ENCODE results near the gene PPP2R2D. TPM values are rescaled to one million over a fixed set of nuclear protein-coding genes. Genes with fewer than 3 reads are reported as not detected.

Gene PPP2R2D
- total RNA-seq, 1 experiment from 2014 or later = 40.3 TPM

DNA sequence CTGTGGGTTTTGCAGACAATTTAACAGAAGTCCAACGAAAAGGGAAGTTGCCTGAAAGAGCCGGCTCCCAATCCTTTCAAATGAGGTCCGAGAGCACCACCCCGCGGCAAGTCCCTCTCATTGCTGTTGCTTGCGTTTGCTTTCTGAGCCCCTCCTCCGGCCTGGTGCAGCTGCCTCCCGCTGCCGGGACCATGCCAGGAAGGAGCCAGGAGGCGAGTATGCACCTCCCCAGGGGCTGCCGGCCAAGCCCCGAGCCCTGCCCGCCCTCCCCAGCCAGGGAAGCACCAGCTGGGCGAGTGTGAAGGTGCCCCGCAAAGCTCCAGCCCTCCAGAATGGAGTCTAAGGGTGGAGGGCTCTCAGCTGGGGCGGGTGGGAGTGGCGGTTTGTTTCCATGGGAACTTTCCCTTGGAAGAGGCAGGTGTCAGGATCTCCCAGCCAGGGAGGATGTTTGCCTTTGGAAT is 25.8 kb upstream of the PPP2R2D start:
- Histone ChIP-seq H3K4me1 (ENCODE audit: insufficient read depth, low read length) (no peaks in the 10 kb centered on the region), H3K79me2 (ENCODE audit: low read length) (no peaks in the 10 kb centered on the region), H3K9me3 (ENCODE audit: low read length) (no peaks in the 10 kb centered on the region), H3K4me3 (ENCODE audit: low read length) (no peak overlapping the region), H2AFZ (ENCODE audit: low read length) (no peak overlapping the region), H3K9ac (ENCODE audit: low read length) (no peak overlapping the region), H3K27me3 (ENCODE audit: low read length) (peaks cover 15% of the 10 kb centered on the region), H3F3A (ENCODE audit: low read length, unreplicated experiment) (no peaks in the 10 kb centered on the region), H4K20me1 (ENCODE audit: low read length) (no peaks in the 10 kb centered on the region), H3K36me3 (ENCODE audit: low read depth, low read length) (no peaks in the 10 kb centered on the region), H3K9me2 (replicated peaks; ENCODE audit: low read length) (no peaks in the 10 kb centered on the region), H3K27ac (ENCODE audit: low read length) (no peak overlapping the region), H3K4me2 (ENCODE audit: low read length) (peak overlapping the region; percentile 49; the same call in 1 of the 2 replicates)
- intact Hi-C loops (cut with micrococcal nuclease) = loop anchor here (5.0 kb wide), 1 partner anchor 1683 kb away; no protein-coding TSS in a partner anchor
- ChIA-PET CTCF (no interaction called here), POLR2A (ENCODE audit: unreplicated experiment) (no interaction called here)
- peak; percentile 74 for ATAC-seq
- BruUV-seq (replicated peaks) = no TSS peak
- peak; percentile 78 for DNase-seq
- TF ChIP-seq EZH2phosphoT487 (IDR thresholded peaks at IDR 0.05; ENCODE audit: borderline replicate concordance, low read length) (no peak), CTCF (conservative IDR thresholded peaks at IDR 0.05; ENCODE audit: low read depth, low read length) (peak; percentile 70), EZH2 (IDR thresholded peaks at IDR 0.05; ENCODE audit: low read length, unreplicated experiment) (no peak)

GRCh38 chr10:131875501-131875900 is 25.3 kb upstream of the PPP2R2D start:
- BruUV-seq (replicated peaks) = no TSS peak
- no peak overlapping the region for H2AFZ ChIP-seq (ENCODE audit: low read length)
- H3K4me3 ChIP-seq (ENCODE audit: low read length) = no peak overlapping the region
- no peak overlapping the region for H3K9ac ChIP-seq (ENCODE audit: low read length)
- H4K20me1 ChIP-seq (ENCODE audit: low read length) = no peaks in the 10 kb centered on the region
- ATAC-seq = 0 out of 2 replicates have a peak, but pooled peaks have one; percentile 7
- no peaks in the 10 kb centered on the region for H3K4me1 ChIP-seq (ENCODE audit: insufficient read depth, low read length)
- intact Hi-C loops (cut with micrococcal nuclease) = loop anchor here (5.0 kb wide), 1 partner anchor 1683 kb away; no protein-coding TSS in a partner anchor
- no peaks in the 10 kb centered on the region for H3K36me3 ChIP-seq (ENCODE audit: low read depth, low read length)
- DNase-seq = no peak
- no peaks in the 10 kb centered on the region for H3K9me2 ChIP-seq (replicated peaks; ENCODE audit: low read length)
- no peaks in the 10 kb centered on the region for H3F3A ChIP-seq (ENCODE audit: low read length, unreplicated experiment)
- TF ChIP-seq CTCF (conservative IDR thresholded peaks at IDR 0.05; ENCODE audit: low read depth, low read length) (no peak), EZH2 (IDR thresholded peaks at IDR 0.05; ENCODE audit: low read length, unreplicated experiment) (no peak), EZH2phosphoT487 (IDR thresholded peaks at IDR 0.05; ENCODE audit: borderline replicate concordance, low read length) (no peak)
- peaks cover 15% of the 10 kb centered on the region for H3K27me3 ChIP-seq (ENCODE audit: low read length)
- H3K9me3 ChIP-seq (ENCODE audit: low read length) = no peaks in the 10 kb centered on the region
- H3K4me2 ChIP-seq (ENCODE audit: low read length) = no peak overlapping the region
- no peak overlapping the region for H3K27ac ChIP-seq (ENCODE audit: low read length)
- POLR2A ChIA-PET (ENCODE audit: unreplicated experiment) = no interaction called here
- H3K79me2 ChIP-seq (ENCODE audit: low read length) = no peaks in the 10 kb centered on the region
- CTCF ChIA-PET = no interaction called here

DNA sequence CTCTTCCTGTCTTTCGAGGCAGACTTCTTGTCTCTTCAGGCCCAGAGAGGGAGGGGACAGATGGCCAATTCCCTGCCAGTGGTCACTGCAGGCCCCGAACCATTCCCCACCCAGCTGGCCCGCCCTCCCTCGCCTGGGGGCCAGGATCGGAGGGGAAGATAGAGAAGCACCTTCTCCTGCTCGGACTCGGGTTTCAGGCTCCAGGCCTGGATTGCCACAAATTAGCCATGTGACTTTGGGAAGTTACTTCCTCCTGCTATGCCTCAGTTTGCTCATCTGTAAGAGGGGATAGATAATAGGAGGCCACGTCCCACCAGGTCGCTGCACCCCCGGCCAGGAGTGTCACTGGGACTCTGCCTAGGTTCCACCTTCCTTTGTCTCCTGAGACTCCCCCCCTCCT is 24.8 kb upstream of the PPP2R2D start:
- Histone ChIP-seq H3K36me3 (ENCODE audit: low read depth, low read length) (no peaks in the 10 kb centered on the region), H3K9ac (ENCODE audit: low read length) (no peak overlapping the region), H3K79me2 (ENCODE audit: low read length) (no peaks in the 10 kb centered on the region), H3K4me1 (ENCODE audit: insufficient read depth, low read length) (no peaks in the 10 kb centered on the region), H3F3A (ENCODE audit: low read length, unreplicated experiment) (no peaks in the 10 kb centered on the region), H3K4me2 (ENCODE audit: low read length) (no peak overlapping the region), H3K4me3 (ENCODE audit: low read length) (no peak overlapping the region), H3K27ac (ENCODE audit: low read length) (no peak overlapping the region), H2AFZ (ENCODE audit: low read length) (no peak overlapping the region), H3K27me3 (ENCODE audit: low read length) (peaks cover 15% of the 10 kb centered on the region), H4K20me1 (ENCODE audit: low read length) (no peaks in the 10 kb centered on the region), H3K9me2 (replicated peaks; ENCODE audit: low read length) (no peaks in the 10 kb centered on the region), H3K9me3 (ENCODE audit: low read length) (no peaks in the 10 kb centered on the region)
- POLR2A ChIA-PET (ENCODE audit: unreplicated experiment) = no interaction called here
- intact Hi-C loops (cut with micrococcal nuclease) = loop anchor here (5.0 kb wide), 1 partner anchor 1684 kb away; no protein-coding TSS in a partner anchor
- BruUV-seq (replicated peaks) = no TSS peak
- DNase-seq = no peak
- no peak for TF ChIP-seq EZH2 (IDR thresholded peaks at IDR 0.05; ENCODE audit: low read length, unreplicated experiment)
- no peak for TF ChIP-seq EZH2phosphoT487 (IDR thresholded peaks at IDR 0.05; ENCODE audit: borderline replicate concordance, low read length)
- TF ChIP-seq CTCF (conservative IDR thresholded peaks at IDR 0.05; ENCODE audit: low read depth, low read length) = no peak
- no peak for ATAC-seq
- CTCF ChIA-PET = no interaction called here

Measured in PC-3 (cell line).